ENCODE data around the gene CELSR3.

- TF ChIP-seq, protein P1, sequence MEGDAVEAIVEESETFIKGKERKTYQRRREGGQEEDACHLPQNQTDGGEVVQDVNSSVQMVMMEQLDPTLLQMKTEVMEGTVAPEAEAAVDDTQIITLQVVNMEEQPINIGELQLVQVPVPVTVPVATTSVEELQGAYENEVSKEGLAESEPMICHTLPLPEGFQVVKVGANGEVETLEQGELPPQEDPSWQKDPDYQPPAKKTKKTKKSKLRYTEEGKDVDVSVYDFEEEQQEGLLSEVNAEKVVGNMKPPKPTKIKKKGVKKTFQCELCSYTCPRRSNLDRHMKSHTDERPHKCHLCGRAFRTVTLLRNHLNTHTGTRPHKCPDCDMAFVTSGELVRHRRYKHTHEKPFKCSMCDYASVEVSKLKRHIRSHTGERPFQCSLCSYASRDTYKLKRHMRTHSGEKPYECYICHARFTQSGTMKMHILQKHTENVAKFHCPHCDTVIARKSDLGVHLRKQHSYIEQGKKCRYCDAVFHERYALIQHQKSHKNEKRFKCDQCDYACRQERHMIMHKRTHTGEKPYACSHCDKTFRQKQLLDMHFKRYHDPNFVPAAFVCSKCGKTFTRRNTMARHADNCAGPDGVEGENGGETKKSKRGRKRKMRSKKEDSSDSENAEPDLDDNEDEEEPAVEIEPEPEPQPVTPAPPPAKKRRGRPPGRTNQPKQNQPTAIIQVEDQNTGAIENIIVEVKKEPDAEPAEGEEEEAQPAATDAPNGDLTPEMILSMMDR (IDR thresholded peaks at IDR 0.05): no peak
- TF ChIP-seq POLR2A (IDR thresholded peaks at IDR 0.05): no peak
- TF ChIP-seq EP300 (IDR thresholded peaks at IDR 0.05): no peak
Measured at GRCh38 chr3:48697952-48698351, 35.3 kb upstream of the CELSR3 start.
